ENCODE measurements around the gene LACTB. TPM values are rescaled to one million over a fixed set of nuclear protein-coding genes. Genes with fewer than 3 reads are reported as not detected.

LACTB gene
- total and polyA plus RNA-seq, 12 donors, result 15.4 to 68.2 (median 32.8) TPM

DNA sequence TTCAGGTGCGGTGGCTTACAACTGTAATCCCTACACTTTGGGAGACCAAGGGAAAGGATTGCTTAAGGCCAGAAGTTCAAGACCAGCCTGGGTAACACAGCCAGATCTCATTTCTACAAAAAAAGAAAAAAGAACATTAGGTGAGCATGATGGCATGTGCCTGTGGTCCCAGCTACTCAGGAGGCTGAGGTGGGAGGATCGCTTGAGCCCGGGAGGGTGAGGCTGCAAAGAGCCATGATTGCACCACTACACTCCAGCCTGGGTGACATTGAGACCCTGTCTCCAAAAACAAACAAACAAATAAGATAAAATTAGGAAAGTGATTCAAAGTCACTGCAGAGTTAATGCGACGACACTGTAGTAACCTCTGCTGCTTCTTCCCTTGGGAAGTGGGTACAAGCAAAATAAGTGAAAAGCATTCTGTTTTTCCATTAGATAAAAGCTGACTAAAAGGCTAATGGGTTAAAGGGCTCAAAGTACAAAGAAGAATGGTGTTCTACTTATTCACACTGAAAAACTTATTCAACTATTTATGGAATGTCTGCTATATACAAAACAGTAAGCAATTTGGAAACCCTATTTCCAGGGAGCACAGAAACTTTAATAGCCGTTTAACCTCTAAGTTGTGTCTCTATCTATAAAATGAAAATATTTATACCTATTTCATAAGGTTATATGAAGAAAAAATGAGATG is 43.7 kb downstream of the LACTB start:
- Histone ChIP-seq H3K4me3 (no peak overlapping the region), H3K27me3 (no peaks in the 10 kb centered on the region), H3K27ac (no peak overlapping the region), H3K36me3 (replicated peaks in 1 of 2) (no peaks in the 10 kb centered on the region), H3K4me1 (replicated peaks in 1 of 2) (no peaks in the 10 kb centered on the region), H3K9me3 (replicated peaks in 1 of 3) (no peaks in the 10 kb centered on the region)
- TF ChIP-seq, protein P1, sequence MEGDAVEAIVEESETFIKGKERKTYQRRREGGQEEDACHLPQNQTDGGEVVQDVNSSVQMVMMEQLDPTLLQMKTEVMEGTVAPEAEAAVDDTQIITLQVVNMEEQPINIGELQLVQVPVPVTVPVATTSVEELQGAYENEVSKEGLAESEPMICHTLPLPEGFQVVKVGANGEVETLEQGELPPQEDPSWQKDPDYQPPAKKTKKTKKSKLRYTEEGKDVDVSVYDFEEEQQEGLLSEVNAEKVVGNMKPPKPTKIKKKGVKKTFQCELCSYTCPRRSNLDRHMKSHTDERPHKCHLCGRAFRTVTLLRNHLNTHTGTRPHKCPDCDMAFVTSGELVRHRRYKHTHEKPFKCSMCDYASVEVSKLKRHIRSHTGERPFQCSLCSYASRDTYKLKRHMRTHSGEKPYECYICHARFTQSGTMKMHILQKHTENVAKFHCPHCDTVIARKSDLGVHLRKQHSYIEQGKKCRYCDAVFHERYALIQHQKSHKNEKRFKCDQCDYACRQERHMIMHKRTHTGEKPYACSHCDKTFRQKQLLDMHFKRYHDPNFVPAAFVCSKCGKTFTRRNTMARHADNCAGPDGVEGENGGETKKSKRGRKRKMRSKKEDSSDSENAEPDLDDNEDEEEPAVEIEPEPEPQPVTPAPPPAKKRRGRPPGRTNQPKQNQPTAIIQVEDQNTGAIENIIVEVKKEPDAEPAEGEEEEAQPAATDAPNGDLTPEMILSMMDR (IDR thresholded peaks at IDR 0.05), result no peak
- no peak for TF ChIP-seq POLR2A (IDR thresholded peaks at IDR 0.05)
- DNase-seq, result no peak
- intact Hi-C loops (cut with DNase I), result loop anchor here in 1 of 2 donors (10.0 kb wide), 1 partner anchor 239 kb away; no protein-coding TSS in a partner anchor
- 79 to 88% (median 87%) methylated on average over 6 of the region's 6 CpGs for WGBS, 4 donors

- H3K9me3 ChIP-seq (replicated peaks in 1 of 3), result no peaks in the 10 kb centered on the region
- H3K27me3 ChIP-seq, result no peaks in the 10 kb centered on the region
- 71 to 96% (median 88%) methylated on average over 2 of the region's 2 CpGs for WGBS, 4 donors
- intact Hi-C loops (cut with DNase I), result loop anchor here in 1 of 2 donors (10.0 kb wide), 1 partner anchor 239 kb away; no protein-coding TSS in a partner anchor
- DNase-seq, result no peak
- H3K4me3 ChIP-seq, result no peak overlapping the region
- H3K36me3 ChIP-seq (replicated peaks in 1 of 2), result no peaks in the 10 kb centered on the region
- H3K27ac ChIP-seq, result no peak overlapping the region
- H3K4me1 ChIP-seq (replicated peaks in 1 of 2), result no peaks in the 10 kb centered on the region
- no peak for TF ChIP-seq POLR2A (IDR thresholded peaks at IDR 0.05)
- TF ChIP-seq, protein P1 (IDR thresholded peaks at IDR 0.05), result peak in 2 of 6 experiments; percentile 8 to 23
These were observed 44.6 kb downstream of the LACTB start for GRCh38 chr15:63166219-63166618.

DNA sequence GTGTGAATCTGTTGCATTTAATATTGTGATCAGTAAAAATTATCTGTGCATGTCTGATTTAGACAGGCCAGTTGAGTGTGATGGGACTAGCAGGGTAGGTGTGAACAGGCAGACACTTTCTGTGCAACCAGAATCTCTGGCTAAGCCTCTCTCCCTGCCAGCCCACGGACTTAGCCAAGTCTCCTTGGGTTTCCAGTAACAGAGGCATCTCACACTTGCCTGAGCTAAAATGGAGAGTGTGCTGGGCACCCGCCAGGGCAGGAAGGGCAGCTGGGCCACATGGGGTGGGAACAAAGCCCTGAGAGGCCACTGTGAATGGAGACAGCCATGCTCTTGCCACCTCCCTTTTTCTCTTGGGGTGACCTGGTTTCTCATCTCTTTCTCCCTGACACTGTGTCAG is 48.1 kb downstream of the LACTB start:
- DNase-seq, result no peak
- H3K27me3 ChIP-seq, result no peaks in the 10 kb centered on the region
- no peak overlapping the region for H3K4me3 ChIP-seq
- H3K9me3 ChIP-seq (replicated peaks in 1 of 3), result no peaks in the 10 kb centered on the region
- H3K27ac ChIP-seq, result no peak overlapping the region
- no peaks in the 10 kb centered on the region for H3K36me3 ChIP-seq (replicated peaks in 1 of 2)
- intact Hi-C loops (cut with DNase I), result loop anchor here in 1 of 2 donors (10.0 kb wide), 1 partner anchor 235 kb away; no protein-coding TSS in a partner anchor
- WGBS, 4 donors, result 82 to 100% (median 86%) methylated on average over 1 to 2 of the region's 2 CpGs
- no peaks in the 10 kb centered on the region for H3K4me1 ChIP-seq (replicated peaks in 1 of 2)
- TF ChIP-seq POLR2A (IDR thresholded peaks at IDR 0.05), result no peak
- TF ChIP-seq, protein P1 (IDR thresholded peaks at IDR 0.05), result no peak

GRCh38 chr15:63172376-63172775 is 50.7 kb downstream of the LACTB start:
- H3K9me3 ChIP-seq (replicated peaks in 1 of 3), result no peaks in the 10 kb centered on the region
- intact Hi-C loops (cut with DNase I), result no loop called here
- H3K36me3 ChIP-seq (replicated peaks in 1 of 2), result no peaks in the 10 kb centered on the region
- no peaks in the 10 kb centered on the region for H3K27me3 ChIP-seq
- H3K4me1 ChIP-seq (replicated peaks in 1 of 2), result no peaks in the 10 kb centered on the region
- TF ChIP-seq, protein P1 (IDR thresholded peaks at IDR 0.05), result no peak
- TF ChIP-seq POLR2A (IDR thresholded peaks at IDR 0.05), result no peak
- WGBS, 4 donors, result 95 to 97% (median 95%) methylated on average over 3 to 5 of the region's 5 CpGs
- H3K27ac ChIP-seq, result no peak overlapping the region
- no peak overlapping the region for H3K4me3 ChIP-seq
- DNase-seq, result no peak
